HG03565 (cell line): Measurements from ENCODE around the gene KANTR.

Experiments
- ATAC-seq: cut with Tn5 transposase; IDR thresholded peaks from one replicate; pipeline ENCODE4 v1.9.1; 2021; ENCODE audit warnings: mild to moderate bottlenecking, moderate library complexity; ENCODE audit not compliant: unreplicated experiment

The KANTR gene

DNA sequence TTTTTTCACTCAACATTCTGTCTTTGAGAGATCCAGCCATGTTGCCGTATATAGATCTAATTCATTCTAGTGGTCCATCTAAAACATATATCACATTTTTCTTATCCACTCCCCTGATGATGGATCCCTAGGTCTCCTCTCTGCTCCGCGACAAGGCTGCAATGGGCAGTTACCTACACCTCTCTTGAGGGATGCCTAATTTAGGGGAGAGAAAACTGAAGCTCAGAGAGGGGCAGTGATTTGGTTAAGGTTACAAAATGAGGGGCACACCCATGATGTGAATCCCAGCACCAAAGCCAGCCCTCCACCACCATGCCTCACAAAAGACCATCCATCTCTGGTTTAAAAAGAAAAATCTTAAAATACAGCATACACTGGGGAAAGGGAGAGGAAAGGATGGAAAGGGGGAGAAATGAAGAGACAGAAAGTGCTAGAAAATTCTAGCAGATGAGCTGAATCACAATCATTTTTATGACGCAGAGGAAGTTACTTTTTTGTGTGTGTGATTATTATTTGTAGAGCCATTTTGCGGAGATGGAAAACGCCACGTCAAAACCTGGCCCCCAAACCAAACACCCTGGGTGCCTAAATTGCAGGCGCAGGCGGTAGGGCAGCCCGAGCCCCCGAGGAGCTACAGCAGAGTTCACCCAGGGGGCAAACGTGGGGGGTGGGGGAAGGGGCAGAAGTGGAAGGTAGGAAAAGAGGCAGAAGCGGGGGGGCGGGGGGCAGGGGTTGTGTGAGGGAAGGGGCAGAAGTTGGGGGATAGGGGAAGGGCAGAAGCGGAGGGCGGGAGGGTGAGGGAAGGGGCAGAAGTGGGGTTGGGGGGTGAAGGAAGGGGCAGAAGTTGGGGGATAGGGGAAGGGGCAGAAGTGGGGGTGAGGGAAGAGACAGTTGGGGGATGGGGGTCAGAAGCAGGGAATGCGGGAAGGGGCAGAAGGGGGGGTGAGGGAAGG, 13.0 kb upstream of the KANTR start:
- no peak for ATAC-seq

DNA sequence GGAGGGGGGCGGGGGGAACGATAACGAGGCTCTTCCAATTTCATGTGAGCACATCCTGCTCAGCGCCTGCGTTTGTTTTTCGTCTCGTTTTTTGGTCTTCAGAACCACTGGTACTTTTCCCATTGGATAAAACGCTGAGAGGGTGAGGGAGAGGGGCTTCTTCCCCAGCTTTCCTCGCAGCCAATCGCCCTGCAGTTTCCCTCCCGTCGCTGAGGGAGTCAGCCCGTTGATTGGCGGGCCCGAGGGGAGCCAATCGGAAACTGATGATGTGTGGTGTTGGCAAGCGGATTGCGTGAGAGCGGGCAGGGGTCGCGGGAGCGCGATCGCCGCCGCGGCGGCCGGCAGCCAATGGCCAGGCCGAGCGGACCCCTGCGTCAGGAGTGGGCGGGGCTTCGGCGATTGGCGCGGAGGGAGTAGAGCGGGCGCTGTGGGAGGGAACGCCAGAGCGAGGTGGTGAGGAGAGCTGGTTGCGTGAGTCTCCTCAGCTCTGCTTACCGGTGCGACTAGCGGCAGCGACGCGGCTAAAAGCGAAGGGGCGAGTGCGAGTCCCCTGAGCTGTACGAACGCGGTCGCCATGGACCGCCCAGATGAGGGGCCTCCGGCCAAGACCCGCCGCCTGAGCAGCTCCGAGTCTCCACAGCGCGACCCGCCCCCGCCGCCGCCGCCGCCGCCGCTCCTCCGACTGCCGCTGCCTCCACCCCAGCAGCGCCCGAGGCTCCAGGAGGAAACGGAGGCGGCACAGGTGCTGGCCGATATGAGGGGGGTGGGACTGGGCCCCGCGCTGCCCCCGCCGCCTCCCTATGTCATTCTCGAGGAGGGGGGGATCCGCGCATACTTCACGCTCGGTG, 11.8 kb upstream of the KANTR start, which contains the start of gene TSPYL2:
TSS of gene TSPYL2 (plus strand) at position 443 of the 848 bp plus-strand sequence. CDS start at position 575, 132 bp downstream.
- peak; percentile 82 for ATAC-seq

DNA sequence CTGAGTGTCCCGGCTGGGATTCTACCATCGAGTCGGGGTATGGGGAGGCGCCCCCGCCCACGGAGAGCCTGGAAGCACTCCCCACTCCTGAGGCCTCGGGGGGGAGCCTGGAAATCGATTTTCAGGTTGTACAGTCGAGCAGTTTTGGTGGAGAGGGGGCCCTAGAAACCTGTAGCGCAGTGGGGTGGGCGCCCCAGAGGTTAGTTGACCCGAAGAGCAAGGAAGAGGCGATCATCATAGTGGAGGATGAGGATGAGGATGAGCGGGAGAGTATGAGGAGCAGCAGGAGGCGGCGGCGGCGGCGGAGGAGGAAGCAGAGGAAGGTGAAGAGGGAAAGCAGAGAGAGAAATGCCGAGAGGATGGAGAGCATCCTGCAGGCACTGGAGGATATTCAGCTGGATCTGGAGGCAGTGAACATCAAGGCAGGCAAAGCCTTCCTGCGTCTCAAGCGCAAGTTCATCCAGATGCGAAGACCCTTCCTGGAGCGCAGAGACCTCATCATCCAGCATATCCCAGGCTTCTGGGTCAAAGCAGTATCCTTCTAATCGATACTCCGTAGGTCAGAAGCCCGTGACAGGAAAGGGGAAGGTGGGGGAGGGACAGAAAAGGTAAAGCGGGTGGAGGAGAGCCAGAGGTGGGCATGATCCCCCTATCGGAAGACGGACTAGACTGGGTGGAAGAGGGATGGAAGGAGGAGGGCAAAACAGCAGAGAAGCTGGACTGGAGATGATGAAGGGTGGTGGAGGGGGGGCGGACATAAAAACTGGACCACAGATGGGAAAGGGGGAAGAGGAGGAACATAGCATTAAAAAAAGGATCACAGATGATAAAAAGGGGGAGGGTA, 10.9 kb upstream of the KANTR start:
- ATAC-seq: no peak

DNA sequence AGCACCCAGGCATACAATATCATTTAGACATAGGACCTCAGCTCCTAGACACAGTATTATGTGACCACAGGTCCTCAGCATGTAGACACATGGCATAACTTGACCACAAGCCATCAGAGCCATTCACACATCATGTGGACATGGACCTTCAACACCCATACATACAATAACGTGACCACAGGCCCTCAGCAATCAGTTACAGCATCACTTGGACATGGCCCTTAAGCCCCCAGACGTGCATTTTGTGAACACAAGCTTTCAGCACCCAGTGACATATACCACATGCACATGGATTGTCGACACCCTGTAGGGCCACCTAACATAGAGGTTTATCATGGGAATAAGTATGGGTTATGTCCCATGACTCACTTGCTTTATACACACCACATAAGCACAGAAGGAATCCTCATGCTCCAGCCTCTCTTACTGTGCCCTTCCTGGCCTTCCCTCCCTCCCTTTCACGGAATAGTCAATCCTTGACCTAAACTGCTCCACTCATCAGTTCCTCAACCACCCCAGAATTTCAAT, 9.8 kb upstream of the KANTR start:
- no peak for ATAC-seq

DNA sequence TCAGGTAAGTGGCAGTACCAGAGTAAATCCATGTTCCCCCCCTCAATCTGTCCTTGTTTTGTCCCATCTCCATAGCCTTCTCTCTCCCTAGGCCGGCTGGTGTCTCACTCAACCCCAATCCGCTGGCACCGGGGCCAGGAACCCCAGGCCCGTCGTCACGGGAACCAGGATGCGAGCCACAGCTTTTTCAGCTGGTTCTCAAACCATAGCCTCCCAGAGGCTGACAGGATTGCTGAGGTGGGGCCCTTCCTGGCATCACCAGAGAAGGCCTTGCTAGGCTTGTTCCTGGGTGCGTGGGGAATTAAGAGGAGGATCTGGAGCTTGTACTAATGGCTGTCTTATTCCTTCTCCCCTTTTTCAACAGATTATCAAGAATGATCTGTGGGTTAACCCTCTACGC, 9.1 kb upstream of the KANTR start:
- no peak for ATAC-seq

DNA sequence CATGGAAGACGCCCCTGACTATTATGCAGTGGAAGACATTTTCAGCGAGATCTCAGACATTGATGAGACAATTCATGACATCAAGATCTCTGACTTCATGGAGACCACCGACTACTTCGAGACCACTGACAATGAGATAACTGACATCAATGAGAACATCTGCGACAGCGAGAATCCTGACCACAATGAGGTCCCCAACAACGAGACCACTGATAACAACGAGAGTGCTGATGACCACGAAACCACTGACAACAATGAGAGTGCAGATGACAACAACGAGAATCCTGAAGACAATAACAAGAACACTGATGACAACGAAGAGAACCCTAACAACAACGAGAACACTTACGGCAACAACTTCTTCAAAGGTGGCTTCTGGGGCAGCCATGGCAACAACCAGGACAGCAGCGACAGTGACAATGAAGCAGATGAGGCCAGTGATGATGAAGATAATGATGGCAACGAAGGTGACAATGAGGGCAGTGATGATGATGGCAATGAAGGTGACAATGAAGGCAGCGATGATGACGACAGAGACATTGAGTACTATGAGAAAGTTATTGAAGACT, 8.2 kb upstream of the KANTR start:
- no peak for ATAC-seq

DNA sequence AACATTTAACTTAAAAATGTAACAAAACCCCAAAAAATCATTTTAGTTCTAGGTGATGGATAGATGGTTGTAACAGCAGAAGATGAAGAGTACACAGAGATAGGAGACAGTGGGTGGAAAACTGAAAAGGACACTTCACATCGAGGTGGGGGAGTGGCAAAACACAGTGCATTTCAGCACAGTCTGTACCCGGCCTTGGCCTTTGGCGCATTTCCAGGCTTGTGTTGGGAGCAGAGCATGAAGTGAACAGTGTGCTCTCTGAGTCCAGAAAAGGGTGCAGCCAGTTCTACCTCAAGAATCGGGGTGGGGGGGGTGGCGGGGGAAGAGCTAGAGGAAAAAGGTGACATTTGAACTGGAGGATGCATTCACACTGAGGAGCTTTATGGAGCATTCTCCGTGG, 7.5 kb upstream of the KANTR start:
- ATAC-seq: no peak

DNA sequence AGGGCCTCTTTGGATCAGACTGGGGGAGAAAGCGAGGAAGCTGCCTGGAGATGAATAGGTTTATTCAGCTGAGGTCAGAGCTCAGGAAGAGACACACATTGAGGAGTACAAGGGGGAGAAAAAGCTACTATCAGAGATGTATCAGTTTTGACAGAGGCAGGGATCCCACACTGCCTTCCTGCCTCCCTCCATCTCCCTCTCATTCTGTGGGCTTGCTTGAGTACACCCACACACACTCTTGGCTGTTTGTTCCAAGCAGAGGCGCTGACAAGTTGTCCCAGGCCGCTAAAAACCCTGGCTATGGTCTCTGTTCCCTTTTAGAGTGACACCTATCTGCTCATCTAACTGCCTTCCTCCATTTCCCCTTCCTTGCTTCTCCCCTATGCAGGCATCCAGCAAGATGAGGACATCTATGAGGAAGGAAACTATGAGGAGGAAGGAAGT, 6.5 kb upstream of the KANTR start:
- no peak for ATAC-seq

DNA sequence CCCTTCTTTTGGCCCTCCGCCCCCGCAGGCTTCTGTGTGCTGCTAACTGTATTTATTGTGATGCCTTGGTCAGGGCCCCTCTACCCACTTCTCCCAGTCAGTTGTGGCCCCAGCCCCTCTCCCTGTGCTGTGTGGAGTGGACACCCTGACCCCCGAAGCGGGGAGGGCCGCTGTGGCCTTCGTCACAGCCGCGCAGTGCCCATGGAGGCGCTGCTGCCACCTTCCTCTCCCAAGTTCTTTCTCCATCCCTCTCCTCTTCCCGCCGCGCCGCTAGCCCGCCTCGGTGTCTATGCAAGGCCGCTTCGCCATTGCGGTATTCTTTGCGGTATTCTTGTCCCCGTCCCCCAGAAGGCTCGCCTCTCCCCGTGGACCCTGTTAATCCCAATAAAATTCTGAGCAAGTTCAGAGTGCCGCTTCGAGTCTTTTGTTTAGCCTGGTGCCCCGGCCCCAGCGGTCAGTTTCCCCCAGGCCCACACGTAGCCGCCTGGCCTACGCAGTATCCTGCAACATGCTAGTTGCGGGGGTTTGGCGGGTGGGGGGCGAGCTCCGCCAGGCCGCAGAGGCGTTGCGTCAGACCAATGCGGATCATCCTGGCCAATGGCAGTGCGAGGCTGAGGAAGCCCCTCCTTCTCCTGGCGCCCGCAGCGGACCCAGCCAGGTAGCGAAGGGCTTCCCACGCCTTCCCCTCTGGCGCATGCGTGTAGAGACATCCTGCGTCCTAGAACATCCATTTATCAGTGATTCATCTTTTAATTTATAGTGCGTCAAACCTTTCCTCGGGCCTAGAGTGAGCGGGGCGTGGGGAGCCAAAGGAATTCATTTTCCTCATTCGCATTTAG, 5.6 kb upstream of the KANTR start:
- ATAC-seq: peak; percentile 52

DNA sequence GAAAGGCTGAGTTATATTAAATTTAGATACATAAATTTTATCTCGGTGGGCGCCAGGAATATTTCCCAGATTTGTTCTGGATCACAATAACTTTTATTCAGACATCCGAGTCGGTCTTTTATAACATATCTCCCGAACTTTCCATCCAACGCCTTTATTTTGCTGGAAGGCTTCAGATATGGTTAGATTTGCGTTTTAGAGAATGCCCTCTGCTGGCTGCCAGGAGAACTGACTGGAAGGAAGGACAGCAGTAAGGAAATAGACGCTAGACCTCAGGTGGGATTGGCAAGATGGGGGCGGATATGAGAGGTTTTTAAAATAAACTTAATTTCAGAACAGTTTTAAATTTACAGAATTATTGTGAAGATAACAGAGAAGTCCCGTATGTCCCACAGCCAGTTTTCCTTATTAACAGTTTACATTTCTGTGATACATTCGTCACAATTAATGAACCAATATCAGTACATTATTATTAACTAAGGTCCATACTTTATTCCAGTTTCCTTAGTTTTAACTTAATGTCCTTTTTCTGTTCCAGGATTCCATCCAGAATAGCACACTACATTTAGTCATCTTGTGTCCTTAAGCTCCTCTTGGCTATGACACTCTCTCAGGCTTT, 4.6 kb upstream of the KANTR start:
- ATAC-seq: no peak

DNA sequence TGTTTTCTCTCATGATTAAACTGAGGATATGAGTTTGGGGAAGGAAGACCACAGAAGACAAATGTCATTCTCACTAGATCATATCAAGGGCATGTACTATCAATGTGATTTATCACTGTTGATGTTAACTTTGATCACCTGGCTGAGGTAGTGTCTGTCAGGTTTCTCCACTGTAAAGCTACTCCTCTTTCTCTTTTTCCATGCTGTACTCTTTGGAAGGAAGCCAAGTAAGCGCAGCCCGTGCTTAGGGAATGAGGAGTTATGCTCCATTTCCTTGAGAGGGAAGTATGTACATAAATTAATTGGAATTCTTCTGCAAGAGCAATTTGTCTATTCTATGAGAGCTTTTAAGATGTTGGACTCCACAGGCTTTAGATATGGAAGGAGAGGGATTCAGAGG, 4.0 kb upstream of the KANTR start:
- ATAC-seq: no peak

DNA sequence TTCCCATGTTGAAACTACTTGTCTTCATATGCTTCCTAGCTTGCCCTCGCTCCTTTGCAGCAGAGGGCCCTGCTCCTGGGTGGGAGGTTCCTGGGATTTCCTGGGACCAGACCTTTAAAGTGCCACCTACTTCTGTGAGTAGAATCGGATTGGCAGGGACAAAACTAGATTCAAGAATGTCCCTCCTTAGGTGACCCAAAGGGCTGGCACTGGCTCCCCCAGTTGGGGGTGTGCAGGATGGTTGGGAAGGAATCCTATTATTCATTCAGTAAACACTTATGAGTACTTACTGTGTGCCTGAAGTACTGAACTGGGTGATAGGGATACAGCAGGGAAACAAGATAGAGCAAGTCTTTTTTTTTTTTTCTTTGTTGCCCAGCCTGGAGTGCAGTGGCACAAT, 2.6 kb upstream of the KANTR start:
- ATAC-seq: no peak

DNA sequence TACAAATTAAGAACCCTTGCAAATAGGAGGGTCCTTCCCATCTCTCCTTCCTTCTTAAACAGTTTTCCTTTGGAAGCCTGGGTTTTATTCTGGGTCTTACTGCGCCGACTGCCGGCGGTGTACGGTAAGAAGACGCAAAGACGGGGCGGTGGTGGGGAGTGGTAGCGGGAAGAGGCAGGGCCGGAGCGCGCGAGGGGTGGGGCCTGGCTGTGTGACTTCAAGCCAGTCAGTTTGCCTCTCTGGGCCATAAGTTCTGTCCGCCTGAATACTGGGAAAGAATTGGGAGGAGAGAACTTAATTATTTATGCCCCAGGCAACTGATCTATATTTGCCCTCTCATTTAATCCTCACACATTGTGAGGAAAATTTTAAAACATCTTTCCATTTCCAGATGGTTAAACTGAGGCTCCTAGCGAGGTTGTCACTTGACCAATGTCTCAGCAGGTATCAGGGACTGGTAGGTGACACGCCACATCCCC, 726 bp upstream of the KANTR start:
- ATAC-seq: no peak

DNA sequence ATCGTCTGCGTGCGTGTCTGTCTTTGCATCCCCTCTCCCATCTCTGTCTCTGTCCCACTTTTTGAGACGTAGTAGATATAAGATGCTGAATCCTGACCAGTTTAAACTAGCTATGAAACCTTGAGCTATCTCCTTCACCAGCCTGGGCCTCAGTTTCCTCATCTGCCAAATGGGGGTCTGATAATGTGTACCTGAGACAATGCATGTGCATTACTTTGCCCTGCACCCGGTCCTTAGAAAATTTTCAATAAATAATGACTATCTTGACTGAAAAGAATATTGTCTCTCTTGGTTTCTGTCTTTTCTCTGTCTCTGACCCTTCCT, 602 bp downstream of the KANTR start:
- no peak for ATAC-seq

DNA sequence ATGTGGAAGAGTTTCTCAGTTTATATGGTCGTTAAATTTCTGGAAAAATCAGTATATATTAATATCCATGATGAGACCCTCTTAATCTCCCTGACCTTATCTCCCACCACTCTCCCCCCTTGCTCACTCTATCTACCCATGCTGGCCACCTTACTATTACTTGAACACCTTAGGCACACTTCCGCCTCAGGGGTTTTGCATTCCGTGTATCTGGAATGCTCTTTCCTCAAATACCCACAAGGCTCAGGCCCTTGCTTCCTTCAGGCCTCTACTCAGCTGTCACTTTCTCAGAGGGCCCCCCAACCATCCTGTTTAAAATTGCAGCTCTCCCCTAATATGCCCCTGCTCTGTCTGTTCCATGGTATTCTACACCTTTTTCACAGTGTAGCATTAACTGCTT, 1.9 kb downstream of the KANTR start:
- no peak for ATAC-seq

DNA sequence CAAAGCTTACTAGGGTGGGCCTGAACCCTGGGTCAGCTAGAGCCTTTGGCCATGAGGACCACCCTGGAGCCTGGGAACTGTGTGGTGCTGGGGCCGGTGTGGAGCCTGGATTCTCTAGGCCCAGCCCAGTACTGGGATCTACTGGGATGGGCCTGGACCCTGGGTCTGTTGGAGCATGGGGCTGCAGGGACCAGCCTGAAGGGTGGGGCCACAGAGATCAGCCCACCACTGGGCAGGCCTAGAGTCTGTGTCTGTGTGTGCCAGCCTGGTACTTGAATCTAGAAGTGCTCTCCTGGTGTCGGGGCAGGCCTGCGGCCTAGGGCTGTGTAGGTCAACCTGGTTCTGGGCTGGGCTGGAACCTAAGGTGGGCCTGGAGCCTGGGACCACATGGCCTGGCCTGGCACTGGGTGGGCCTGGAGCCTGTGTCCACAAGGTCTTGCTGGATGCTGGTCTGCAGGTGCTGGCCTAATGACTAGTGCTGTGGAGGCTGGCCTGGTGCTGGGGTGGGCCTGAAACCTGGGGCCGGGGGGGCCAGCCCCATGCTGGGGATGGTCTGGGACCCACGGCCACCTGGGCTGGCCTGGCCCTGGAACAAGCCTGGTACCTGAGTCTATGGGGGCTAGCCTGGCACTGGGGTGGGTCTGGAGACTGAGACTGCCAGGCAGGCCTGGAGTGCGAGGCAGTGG, 21.1 kb downstream of the KANTR start:
- ATAC-seq: no peak

DNA sequence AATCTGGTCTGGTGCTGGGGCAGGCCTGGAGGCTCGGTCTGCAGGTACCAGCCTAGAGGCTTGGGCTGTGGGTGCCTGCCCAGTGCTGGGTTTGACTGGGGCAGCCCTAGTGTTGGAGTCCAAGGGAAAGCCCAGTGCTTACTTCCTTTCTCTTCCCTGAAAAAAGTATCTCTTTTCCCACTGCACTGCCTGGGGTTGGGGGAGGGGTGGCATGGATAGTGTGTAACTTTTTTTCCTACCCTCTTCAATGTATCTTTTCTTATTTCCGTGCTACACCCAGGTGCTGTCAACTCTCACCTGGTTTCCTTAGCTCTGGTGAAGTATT, 21.6 kb downstream of the KANTR start:
- no peak for ATAC-seq

DNA sequence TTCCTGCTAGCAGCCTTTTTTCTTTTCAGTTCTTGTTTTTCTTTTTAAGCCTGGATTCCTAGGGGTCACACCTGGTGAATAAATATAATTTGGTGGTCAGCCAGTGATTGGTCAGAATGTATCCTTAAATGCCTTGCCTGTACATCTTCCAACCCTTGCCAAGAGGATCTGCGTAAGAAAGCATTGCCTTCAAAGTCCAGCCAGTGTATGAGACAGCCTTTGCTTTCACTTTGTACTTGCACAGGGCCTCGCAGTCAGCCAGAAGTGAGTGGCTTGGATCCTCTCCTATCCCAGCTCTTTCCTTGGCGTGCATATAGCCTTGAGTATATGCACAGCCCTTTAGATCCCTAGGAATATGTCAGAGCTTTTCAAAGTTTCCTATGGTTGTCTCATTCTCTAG, 22.2 kb downstream of the KANTR start:
- no peak for ATAC-seq

DNA sequence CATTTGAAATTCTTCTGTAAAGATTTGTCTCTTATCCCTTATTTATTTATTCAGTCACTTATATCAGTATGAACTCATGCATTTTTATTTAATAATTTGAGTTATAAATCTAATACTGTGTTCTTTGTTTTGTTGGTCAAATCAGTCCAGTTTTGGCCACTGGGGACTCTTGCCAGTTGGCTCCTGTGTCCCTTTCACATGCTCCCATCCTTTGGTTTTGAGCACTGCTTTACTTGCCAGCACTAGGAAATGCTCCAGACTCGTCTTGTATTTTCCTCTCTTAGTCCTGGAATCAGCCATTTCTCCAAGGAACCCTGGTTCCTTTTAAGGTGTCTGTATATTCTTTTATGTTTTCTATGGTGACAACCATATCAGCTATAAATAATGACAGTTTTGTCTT, 28.1 kb downstream of the KANTR start:
- no peak for ATAC-seq
